CD14-positive monocyte (primary cell): ENCODE measurements around the gene DRC7. TPM values are rescaled to one million over a fixed set of nuclear protein-coding genes. Genes with fewer than 3 reads are reported as not detected.

Source experiments
- DNase-seq, 3 donors: peaks; one replicate each; pipeline ENCODE4 v3.0.0-alpha.2; 2011 to 2022
- H2AFZ ChIP-seq: 2 replicates; pipeline ENCODE4 v1.6.0; 2012; ENCODE audit warnings: mild to moderate bottlenecking, low read depth, low read length, inconsistent platforms; ENCODE audit not compliant: insufficient read depth, poor library complexity, severe bottlenecking
- H3K27ac ChIP-seq, 2 donors: 1 replicate in 1 of 2; 2 replicates in 1 of 2; pipeline ENCODE4 v1.5.1; 2012 to 2013; ENCODE audit warnings: low read length in 2 of 2, control low read depth in 1 of 2, inconsistent platforms in 1 of 2, low read depth in 1 of 2, mild to moderate bottlenecking in 1 of 2
- H3K27me3 ChIP-seq, 2 donors: one replicate each; pipeline versions ENCODE4 v1.6.0 to v1.6.1; 2011 to 2013; ENCODE audit warnings: low read length in 2 of 2; ENCODE audit not compliant: control insufficient read depth in 2 of 2, insufficient read depth in 2 of 2
- H3K36me3 ChIP-seq, 2 donors: replicated peaks in 1 of 2; 1 replicate in 1 of 2; 2 replicates in 1 of 2; pipeline versions ENCODE4 v1.5.1 to v1.6.1; 2012 to 2013; ENCODE audit warnings: low read length in 2 of 2, control low read depth in 1 of 2, inconsistent platforms in 1 of 2, mild to moderate bottlenecking in 1 of 2; ENCODE audit not compliant: insufficient read depth in 2 of 2, control insufficient read depth in 1 of 2
- H3K4me1 ChIP-seq, 2 donors: 1 replicate in 1 of 2; 2 replicates in 1 of 2; pipeline versions ENCODE4 v1.5.1 to v1.6.1; 2012 to 2013; ENCODE audit warnings: low read length in 2 of 2, control low read depth in 1 of 2, inconsistent platforms in 1 of 2, mild to moderate bottlenecking in 1 of 2, moderate library complexity in 1 of 2; ENCODE audit not compliant: insufficient read depth in 2 of 2, control insufficient read depth in 1 of 2
- H3K4me2 ChIP-seq: replicated peaks from 2 replicates; pipeline ENCODE3; 2012; ENCODE audit warnings: low read length, moderate library complexity, mild to moderate bottlenecking; ENCODE audit not compliant: poor library complexity, severe bottlenecking; ENCODE audit errors: extremely low read depth
- H3K4me3 ChIP-seq, 3 experiments: fragments of 200-600 bp in 1 of 3; sonication (generic) in 1 of 3; replicated peaks in 1 of 3; 1 replicate in 2 of 3; 2 replicates in 1 of 3; pipeline ENCODE4 v1.5.1; 2011 to 2013; ENCODE audit warnings: low read length in 3 of 3, mild to moderate bottlenecking in 3 of 3, control low read depth in 2 of 3, low read depth in 2 of 3, inconsistent platforms in 1 of 3, moderate library complexity in 1 of 3
- H3K79me2 ChIP-seq: 2 replicates; pipeline ENCODE4 v1.6.0; 2012; ENCODE audit warnings: mild to moderate bottlenecking, control low read depth, inconsistent platforms, low read length, moderate library complexity; ENCODE audit not compliant: insufficient read depth
- H3K9ac ChIP-seq: 2 replicates; pipeline ENCODE4 v1.6.0; 2017; ENCODE audit warnings: low read length, mild to moderate bottlenecking; ENCODE audit not compliant: insufficient read depth, poor library complexity, severe bottlenecking
- H3K9me3 ChIP-seq, 2 donors: replicated peaks in 1 of 2; 1 replicate in 1 of 2; 2 replicates in 1 of 2; pipeline versions ENCODE4 v1.5.1 to v1.6.1; 2012 to 2013; ENCODE audit warnings: low read length in 2 of 2, control low read depth in 1 of 2; ENCODE audit not compliant: control insufficient read depth in 1 of 2, insufficient read depth in 1 of 2
- H4K20me1 ChIP-seq: 2 replicates; pipeline ENCODE4 v1.6.0; 2012; ENCODE audit warnings: mild to moderate bottlenecking, low read length, control low read depth, moderate library complexity; ENCODE audit not compliant: insufficient read depth
- H3K27ac Mint-ChIP-seq, 7 donors: one replicate each; pipeline ENCODE4 v1.8.0; 2020; ENCODE audit warnings: mild to moderate bottlenecking in 7 of 7, mixed read lengths in 7 of 7, moderate library complexity in 6 of 7, inconsistent platforms in 2 of 7
- H3K27me3 Mint-ChIP-seq, 3 donors: one replicate each; pipeline ENCODE4 v1.8.0; 2021 to 2022; ENCODE audit warnings: low read depth in 3 of 3, mild to moderate bottlenecking in 3 of 3, mixed read lengths in 3 of 3, moderate library complexity in 3 of 3, inconsistent platforms in 1 of 3
- H3K36me3 Mint-ChIP-seq, 2 donors: one replicate each; pipeline ENCODE4 v1.8.0; 2020; ENCODE audit warnings: mixed read lengths in 2 of 2, inconsistent platforms in 1 of 2, mild to moderate bottlenecking in 1 of 2
- H3K4me1 Mint-ChIP-seq: one replicate; pipeline ENCODE4 v1.8.0; 2020; ENCODE audit warnings: mild to moderate bottlenecking, mixed read lengths
- H3K4me3 Mint-ChIP-seq, 2 donors: one replicate each; pipeline ENCODE4 v1.8.0; 2020; ENCODE audit warnings: mild to moderate bottlenecking in 2 of 2, mixed read lengths in 2 of 2, moderate library complexity in 1 of 2
- H3K9me3 Mint-ChIP-seq, 7 donors: one replicate each; pipeline ENCODE4 v1.8.0; 2020 to 2022; ENCODE audit warnings: mixed read lengths in 7 of 7, mild to moderate bottlenecking in 6 of 7, moderate library complexity in 6 of 7, inconsistent platforms in 2 of 7
- WGBS: methylation state at CpG from one replicate; pipeline ENCODE4 v1.1.5; 2013; ENCODE audit warnings: missing lambda C conversion rate; ENCODE audit not compliant: insufficient coverage; 5-methylcytosine and 5-hydroxymethylcytosine counted together
- intact Hi-C, 2 donors: fragments of 100-400 bp; cut with micrococcal nuclease; formaldehyde crosslinking; loops; one replicate each; pipeline versions ENCODE4 v1.15.0 to v1.15.1; 2023
- polyA plus RNA-seq, 3 donors: library from polyadenylated mRNA; depleted of rRNA in 1 of 3; unstranded in 2 of 3; stranded (reverse) in 1 of 3; fragments of 300-500 nt in 2 of 3; fragments of >200 nt in 1 of 3; fragmentation: Illumina TruSeq in 2 of 3; gene quantifications; 1 replicate in 2 of 3; 2 replicates in 1 of 3; pipeline ENCODE4 v1.2.3, GENCODE V29; 2012 to 2021
- TF ChIP-seq, protein P1 (sequence below): fragments of 200-600 bp; IDR thresholded peaks from one replicate; pipeline ENCODE4 v1.8.0; 2022; ENCODE audit warnings: antibody characterized with exemption, mild to moderate bottlenecking

The DRC7 gene
- polyA plus RNA-seq, 3 donors, result 0.11 to 0.41 TPM; not detected in 1

DNA sequence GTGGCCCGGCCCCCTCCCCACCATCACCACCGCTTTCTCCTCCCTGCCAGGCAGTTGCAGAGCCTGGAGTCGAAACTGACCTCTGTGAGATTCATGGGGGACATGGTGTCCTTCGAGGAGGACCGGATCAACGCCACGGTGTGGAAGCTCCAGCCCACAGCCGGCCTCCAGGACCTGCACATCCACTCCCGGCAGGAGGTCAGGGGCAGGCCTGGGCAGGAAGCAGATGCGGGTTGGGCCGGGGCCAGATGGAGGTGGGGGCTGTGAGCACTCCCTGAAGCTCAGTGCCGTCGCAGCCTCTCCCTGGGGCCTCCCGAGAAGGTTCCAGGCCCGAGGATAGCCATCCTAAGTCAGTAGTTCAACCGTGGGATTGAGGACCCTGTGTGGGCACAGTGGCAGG is 40.7 kb upstream of the DRC7 start:
- Histone ChIP-seq H3K9me3 (no peaks in the 10 kb centered on the region), H2AFZ (no peak overlapping the region), H3K4me2 (no peak overlapping the region), H3K36me3 (no peaks in the 10 kb centered on the region), H3K27ac (no peak overlapping the region), H3K4me3 (no peak overlapping the region), H3K9ac (no peak overlapping the region), H3K27me3 (peaks cover 0 to 8% of the 10 kb centered on the region in 2 donors), H4K20me1 (no peaks in the 10 kb centered on the region), H3K4me1 (peaks cover 4 to 5% of the 10 kb centered on the region in 2 donors), H3K79me2 (no peaks in the 10 kb centered on the region)
- Mint-ChIP-seq H3K27ac (no peak overlapping the region), H3K27me3 (peaks cover 20 to 30% (median 24%) of the 10 kb centered on the region in 3 donors), H3K4me1 (peaks cover 9% of the 10 kb centered on the region), H3K36me3 (no peaks in the 10 kb centered on the region), H3K4me3 (peak overlapping the region in 1 of 2 donors; percentile 42), H3K9me3 (no peaks in the 10 kb centered on the region)
- 3% methylated on average over 14 of the region's 16 CpGs for WGBS
- intact Hi-C loops, result loop anchor here in 1 of 2 donors (5.0 kb wide), 1 partner anchor 38 kb away; the partner anchor contains the start of gene DRC7
- no peak for DNase-seq
- TF ChIP-seq, protein P1, sequence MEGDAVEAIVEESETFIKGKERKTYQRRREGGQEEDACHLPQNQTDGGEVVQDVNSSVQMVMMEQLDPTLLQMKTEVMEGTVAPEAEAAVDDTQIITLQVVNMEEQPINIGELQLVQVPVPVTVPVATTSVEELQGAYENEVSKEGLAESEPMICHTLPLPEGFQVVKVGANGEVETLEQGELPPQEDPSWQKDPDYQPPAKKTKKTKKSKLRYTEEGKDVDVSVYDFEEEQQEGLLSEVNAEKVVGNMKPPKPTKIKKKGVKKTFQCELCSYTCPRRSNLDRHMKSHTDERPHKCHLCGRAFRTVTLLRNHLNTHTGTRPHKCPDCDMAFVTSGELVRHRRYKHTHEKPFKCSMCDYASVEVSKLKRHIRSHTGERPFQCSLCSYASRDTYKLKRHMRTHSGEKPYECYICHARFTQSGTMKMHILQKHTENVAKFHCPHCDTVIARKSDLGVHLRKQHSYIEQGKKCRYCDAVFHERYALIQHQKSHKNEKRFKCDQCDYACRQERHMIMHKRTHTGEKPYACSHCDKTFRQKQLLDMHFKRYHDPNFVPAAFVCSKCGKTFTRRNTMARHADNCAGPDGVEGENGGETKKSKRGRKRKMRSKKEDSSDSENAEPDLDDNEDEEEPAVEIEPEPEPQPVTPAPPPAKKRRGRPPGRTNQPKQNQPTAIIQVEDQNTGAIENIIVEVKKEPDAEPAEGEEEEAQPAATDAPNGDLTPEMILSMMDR, result no peak

DNA sequence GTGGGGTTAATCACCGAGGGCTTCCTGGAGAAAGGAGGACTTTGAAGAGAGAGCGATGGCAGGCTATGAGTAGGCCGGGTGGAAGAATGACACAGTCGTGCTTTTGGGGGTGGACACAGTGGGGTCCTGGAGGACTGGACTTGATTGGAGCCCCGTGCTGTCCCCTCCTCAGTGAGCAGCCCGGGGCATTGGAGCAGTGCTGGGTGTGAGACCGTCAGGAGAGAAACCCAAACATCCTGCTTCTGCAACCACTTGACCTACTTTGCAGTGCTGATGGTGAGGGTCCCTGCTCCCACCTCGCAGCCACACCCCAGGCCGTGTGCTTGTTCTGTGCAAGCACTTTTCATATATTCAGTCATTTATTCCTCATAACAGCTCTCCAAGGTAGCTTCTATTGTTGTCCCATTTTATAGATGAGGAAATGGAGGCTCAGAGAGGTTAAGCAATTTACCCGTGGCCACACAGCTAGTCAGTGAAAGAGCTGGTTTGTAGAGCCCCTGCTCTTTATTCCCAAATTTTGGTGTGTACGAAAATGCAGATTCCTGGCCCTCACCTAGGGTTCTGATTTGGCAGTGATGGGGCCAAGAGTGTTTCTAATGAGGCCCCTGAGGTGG is 38.2 kb upstream of the DRC7 start:
- no peaks in the 10 kb centered on the region for H3K79me2 ChIP-seq
- no peaks in the 10 kb centered on the region for H3K36me3 Mint-ChIP-seq
- WGBS, result 94% methylated on average over 7 of the region's 11 CpGs
- no peak for DNase-seq
- H3K4me1 Mint-ChIP-seq, result peaks cover 5% of the 10 kb centered on the region
- H3K27me3 Mint-ChIP-seq, result peaks cover 17 to 22% (median 22%) of the 10 kb centered on the region in 3 donors
- no peaks in the 10 kb centered on the region for H4K20me1 ChIP-seq
- H3K4me3 Mint-ChIP-seq, result no peak overlapping the region
- H3K9ac ChIP-seq, result no peak overlapping the region
- H3K4me2 ChIP-seq, result no peak overlapping the region
- H3K9me3 ChIP-seq, result no peaks in the 10 kb centered on the region
- H3K4me3 ChIP-seq, result no peak overlapping the region
- peaks cover 0 to 2% (median 0%) of the 10 kb centered on the region in 7 donors for H3K9me3 Mint-ChIP-seq
- H2AFZ ChIP-seq, result no peak overlapping the region
- intact Hi-C loops, result no loop called here
- TF ChIP-seq, protein P1, result no peak
- H3K27ac Mint-ChIP-seq, result no peak overlapping the region
- H3K27ac ChIP-seq, result no peak overlapping the region
- H3K4me1 ChIP-seq, result no peaks in the 10 kb centered on the region
- no peaks in the 10 kb centered on the region for H3K27me3 ChIP-seq
- no peaks in the 10 kb centered on the region for H3K36me3 ChIP-seq
